ENCODE measurements around the gene KCNJ15. TPM values are rescaled to one million over a fixed set of nuclear protein-coding genes. Genes with fewer than 3 reads are reported as not detected.

The KCNJ15 gene
- total and polyA plus RNA-seq, 2 donors (not counting 1 experiment from before 2014, with no cell fraction given) = not detected

DNA sequence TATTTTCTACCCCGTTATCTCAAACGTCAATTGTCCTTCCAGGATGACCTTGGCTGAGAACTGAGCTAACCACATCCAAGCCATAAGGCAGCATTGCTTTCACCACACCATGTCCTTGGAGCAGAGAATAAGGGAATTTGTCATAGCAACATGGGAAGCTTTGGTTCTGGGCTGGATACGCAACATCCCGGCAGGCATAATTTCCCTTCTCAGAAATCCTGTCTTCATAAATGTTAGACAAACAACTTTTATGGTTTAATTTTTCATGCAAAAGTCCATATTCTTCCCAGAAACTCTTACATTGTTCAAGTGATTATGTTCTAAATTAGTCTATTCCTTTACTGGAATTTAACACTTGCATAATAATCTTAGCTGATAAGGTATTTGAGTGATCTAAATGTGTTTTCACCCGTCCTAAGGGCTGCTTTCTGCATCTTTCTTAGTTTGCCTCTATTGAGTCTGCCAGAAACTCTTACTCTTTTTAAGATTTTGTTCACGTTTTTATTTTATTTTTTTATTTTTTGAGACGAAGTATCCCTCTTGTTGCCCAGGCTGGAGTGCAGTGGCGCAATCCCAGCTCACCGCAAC is 51.8 kb downstream of the KCNJ15 start:
- H3K79me2 ChIP-seq (ENCODE audit: control insufficient read depth, insufficient read depth, low read length) = no peaks in the 10 kb centered on the region
- 100% methylated on average over 3 of the region's 9 CpGs for WGBS (ENCODE audit: insufficient coverage)
- H3K4me3 Mint-ChIP-seq = no peak overlapping the region
- TF ChIP-seq EZH2 (IDR thresholded peaks at IDR 0.05; ENCODE audit: borderline replicate concordance, insufficient read depth, low read depth, low read length, poor library complexity, severe bottlenecking) = no peak
- TF ChIP-seq, protein P1, sequence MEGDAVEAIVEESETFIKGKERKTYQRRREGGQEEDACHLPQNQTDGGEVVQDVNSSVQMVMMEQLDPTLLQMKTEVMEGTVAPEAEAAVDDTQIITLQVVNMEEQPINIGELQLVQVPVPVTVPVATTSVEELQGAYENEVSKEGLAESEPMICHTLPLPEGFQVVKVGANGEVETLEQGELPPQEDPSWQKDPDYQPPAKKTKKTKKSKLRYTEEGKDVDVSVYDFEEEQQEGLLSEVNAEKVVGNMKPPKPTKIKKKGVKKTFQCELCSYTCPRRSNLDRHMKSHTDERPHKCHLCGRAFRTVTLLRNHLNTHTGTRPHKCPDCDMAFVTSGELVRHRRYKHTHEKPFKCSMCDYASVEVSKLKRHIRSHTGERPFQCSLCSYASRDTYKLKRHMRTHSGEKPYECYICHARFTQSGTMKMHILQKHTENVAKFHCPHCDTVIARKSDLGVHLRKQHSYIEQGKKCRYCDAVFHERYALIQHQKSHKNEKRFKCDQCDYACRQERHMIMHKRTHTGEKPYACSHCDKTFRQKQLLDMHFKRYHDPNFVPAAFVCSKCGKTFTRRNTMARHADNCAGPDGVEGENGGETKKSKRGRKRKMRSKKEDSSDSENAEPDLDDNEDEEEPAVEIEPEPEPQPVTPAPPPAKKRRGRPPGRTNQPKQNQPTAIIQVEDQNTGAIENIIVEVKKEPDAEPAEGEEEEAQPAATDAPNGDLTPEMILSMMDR (IDR thresholded peaks at IDR 0.05) = no peak
- H3K27ac Mint-ChIP-seq = no peak overlapping the region
- no peak overlapping the region for H2AFZ ChIP-seq (ENCODE audit: insufficient read depth, low read depth, low read length, poor library complexity, severe bottlenecking)
- no peaks in the 10 kb centered on the region for H3K4me1 Mint-ChIP-seq
- no peak overlapping the region for H3K9ac ChIP-seq (ENCODE audit: low read length)
- intact Hi-C loops (cut with micrococcal nuclease) = no loop called here
- H3K27me3 Mint-ChIP-seq = no peaks in the 10 kb centered on the region
- no peak for DNase-seq
- H3K4me3 ChIP-seq (ENCODE audit: control extremely low read depth in 1 of 5, extremely low read depth in 1 of 5, insufficient read depth in 1 of 5, low read depth in 2 of 5, low read length in 4 of 5) = no peak overlapping the region
- no peak for ATAC-seq (ENCODE audit: low read depth)
- CTCF ChIA-PET = no interaction called here
- no peaks in the 10 kb centered on the region for H3K36me3 ChIP-seq (replicated peaks in 1 of 2; ENCODE audit: control extremely low read depth in 1 of 2, control insufficient read depth in 1 of 2, extremely low read depth in 1 of 2, insufficient read depth in 2 of 2, low read length in 1 of 2)
- POLR2A ChIA-PET = no interaction called here
- no peak overlapping the region for H3K4me2 ChIP-seq (replicated peaks; ENCODE audit: low read depth, low read length, poor library complexity, severe bottlenecking)
- no peaks in the 10 kb centered on the region for H3K4me1 ChIP-seq (ENCODE audit: control insufficient read depth in 2 of 2, insufficient read depth in 2 of 2, low read length in 2 of 2)
- H3K9me3 ChIP-seq (ENCODE audit: control extremely low read depth in 1 of 3, control insufficient read depth in 2 of 3, insufficient read depth in 1 of 3, low read length in 2 of 3) = no peaks in the 10 kb centered on the region
- peaks cover 2% of the 10 kb centered on the region for H3K9me3 Mint-ChIP-seq (ENCODE audit: insufficient read depth)
- H3K27me3 ChIP-seq (replicated peaks in 1 of 4; ENCODE audit: control extremely low read depth in 1 of 4, control insufficient read depth in 3 of 4, insufficient read depth in 4 of 4, low read length in 3 of 4) = no peaks in the 10 kb centered on the region
- H4K20me1 ChIP-seq (ENCODE audit: control insufficient read depth, insufficient read depth, low read length, poor library complexity, severe bottlenecking) = no peaks in the 10 kb centered on the region
- H3K27ac ChIP-seq (ENCODE audit: low read length in 2 of 2) = no peak overlapping the region

DNA sequence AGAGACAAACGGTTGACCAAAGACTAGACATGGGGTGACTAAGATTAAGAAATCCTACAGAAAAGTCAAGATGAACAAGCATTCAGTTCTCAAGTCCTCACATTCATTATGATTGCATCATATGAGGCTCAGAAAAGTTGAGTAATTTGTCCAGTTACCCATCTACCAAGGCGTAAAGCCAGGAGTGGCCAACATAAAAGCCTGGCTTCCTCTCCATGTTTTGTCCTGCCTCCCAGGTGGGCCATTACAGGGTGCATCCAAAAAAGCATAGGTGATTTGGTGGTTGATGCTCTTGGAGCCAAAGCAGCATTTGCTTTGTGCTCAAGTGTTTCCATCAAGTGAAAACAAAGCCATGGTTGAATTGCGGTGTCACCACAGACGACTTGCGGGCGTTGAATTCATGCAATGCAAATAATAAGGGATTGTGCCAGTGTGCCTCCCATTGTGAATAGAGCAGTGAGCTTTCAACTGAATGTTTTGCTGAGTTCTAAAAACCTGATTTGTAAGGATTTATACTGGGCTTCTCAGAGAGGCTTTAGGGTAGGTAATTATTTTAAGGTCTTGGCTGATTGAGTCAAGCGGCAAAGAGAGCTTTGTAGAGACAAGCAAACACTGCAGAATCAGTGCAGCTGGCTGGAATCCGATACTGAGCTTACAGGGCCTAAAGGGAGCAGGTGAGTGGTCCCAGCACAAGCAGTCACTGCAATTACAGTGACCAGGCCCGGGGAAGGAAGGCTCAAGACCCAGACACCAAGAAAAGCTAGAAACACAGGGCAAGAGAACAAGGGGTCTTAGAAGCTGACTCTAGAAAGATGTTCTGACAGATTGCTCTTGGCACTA is 54.1 kb downstream of the KCNJ15 start:
- H3K4me1 Mint-ChIP-seq = no peaks in the 10 kb centered on the region
- intact Hi-C loops (cut with micrococcal nuclease) = no loop called here
- Histone ChIP-seq H3K4me1 (ENCODE audit: control insufficient read depth in 2 of 2, insufficient read depth in 2 of 2, low read length in 2 of 2) (no peaks in the 10 kb centered on the region), H3K9ac (ENCODE audit: low read length) (no peak overlapping the region), H3K9me3 (ENCODE audit: control extremely low read depth in 1 of 3, control insufficient read depth in 2 of 3, insufficient read depth in 1 of 3, low read length in 2 of 3) (no peaks in the 10 kb centered on the region), H3K36me3 (replicated peaks in 1 of 2; ENCODE audit: control extremely low read depth in 1 of 2, control insufficient read depth in 1 of 2, extremely low read depth in 1 of 2, insufficient read depth in 2 of 2, low read length in 1 of 2) (no peaks in the 10 kb centered on the region), H3K79me2 (ENCODE audit: control insufficient read depth, insufficient read depth, low read length) (no peaks in the 10 kb centered on the region), H2AFZ (ENCODE audit: insufficient read depth, low read depth, low read length, poor library complexity, severe bottlenecking) (no peak overlapping the region), H3K4me3 (ENCODE audit: control extremely low read depth in 1 of 5, extremely low read depth in 1 of 5, insufficient read depth in 1 of 5, low read depth in 2 of 5, low read length in 4 of 5) (no peak overlapping the region), H3K4me2 (replicated peaks; ENCODE audit: low read depth, low read length, poor library complexity, severe bottlenecking) (no peak overlapping the region), H3K27me3 (replicated peaks in 1 of 4; ENCODE audit: control extremely low read depth in 1 of 4, control insufficient read depth in 3 of 4, insufficient read depth in 4 of 4, low read length in 3 of 4) (no peaks in the 10 kb centered on the region), H3K27ac (ENCODE audit: low read length in 2 of 2) (no peak overlapping the region), H4K20me1 (ENCODE audit: control insufficient read depth, insufficient read depth, low read length, poor library complexity, severe bottlenecking) (no peaks in the 10 kb centered on the region)
- ChIA-PET CTCF (no interaction called here), POLR2A (no interaction called here)
- no peaks in the 10 kb centered on the region for H3K9me3 Mint-ChIP-seq (ENCODE audit: insufficient read depth)
- no peak overlapping the region for H3K4me3 Mint-ChIP-seq
- DNase-seq (no peak), ATAC-seq (ENCODE audit: low read depth) (no peak)
- TF ChIP-seq, protein P1 (IDR thresholded peaks at IDR 0.05) = no peak
- no peak for TF ChIP-seq EZH2 (IDR thresholded peaks at IDR 0.05; ENCODE audit: borderline replicate concordance, insufficient read depth, low read depth, low read length, poor library complexity, severe bottlenecking)
- 88% methylated on average over 7 of the region's 9 CpGs for WGBS (ENCODE audit: insufficient coverage)
- H3K27me3 Mint-ChIP-seq = no peaks in the 10 kb centered on the region
- H3K27ac Mint-ChIP-seq = no peak overlapping the region

All from B cell (primary cell).